Hematopoietic multipotent progenitor cell treated with erythropoietin and hydrocortisone succinate and interleukin-3 and kit ligand, for 8 days (in vitro differentiated cells): ENCODE data around the gene LPCAT2.

Source experiments
- DNase-seq: peaks from one replicate; pipeline ENCODE4 v3.0.0-alpha.2; 2015

Gene LPCAT2, protein sequence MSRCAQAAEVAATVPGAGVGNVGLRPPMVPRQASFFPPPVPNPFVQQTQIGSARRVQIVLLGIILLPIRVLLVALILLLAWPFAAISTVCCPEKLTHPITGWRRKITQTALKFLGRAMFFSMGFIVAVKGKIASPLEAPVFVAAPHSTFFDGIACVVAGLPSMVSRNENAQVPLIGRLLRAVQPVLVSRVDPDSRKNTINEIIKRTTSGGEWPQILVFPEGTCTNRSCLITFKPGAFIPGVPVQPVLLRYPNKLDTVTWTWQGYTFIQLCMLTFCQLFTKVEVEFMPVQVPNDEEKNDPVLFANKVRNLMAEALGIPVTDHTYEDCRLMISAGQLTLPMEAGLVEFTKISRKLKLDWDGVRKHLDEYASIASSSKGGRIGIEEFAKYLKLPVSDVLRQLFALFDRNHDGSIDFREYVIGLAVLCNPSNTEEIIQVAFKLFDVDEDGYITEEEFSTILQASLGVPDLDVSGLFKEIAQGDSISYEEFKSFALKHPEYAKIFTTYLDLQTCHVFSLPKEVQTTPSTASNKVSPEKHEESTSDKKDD

DNA sequence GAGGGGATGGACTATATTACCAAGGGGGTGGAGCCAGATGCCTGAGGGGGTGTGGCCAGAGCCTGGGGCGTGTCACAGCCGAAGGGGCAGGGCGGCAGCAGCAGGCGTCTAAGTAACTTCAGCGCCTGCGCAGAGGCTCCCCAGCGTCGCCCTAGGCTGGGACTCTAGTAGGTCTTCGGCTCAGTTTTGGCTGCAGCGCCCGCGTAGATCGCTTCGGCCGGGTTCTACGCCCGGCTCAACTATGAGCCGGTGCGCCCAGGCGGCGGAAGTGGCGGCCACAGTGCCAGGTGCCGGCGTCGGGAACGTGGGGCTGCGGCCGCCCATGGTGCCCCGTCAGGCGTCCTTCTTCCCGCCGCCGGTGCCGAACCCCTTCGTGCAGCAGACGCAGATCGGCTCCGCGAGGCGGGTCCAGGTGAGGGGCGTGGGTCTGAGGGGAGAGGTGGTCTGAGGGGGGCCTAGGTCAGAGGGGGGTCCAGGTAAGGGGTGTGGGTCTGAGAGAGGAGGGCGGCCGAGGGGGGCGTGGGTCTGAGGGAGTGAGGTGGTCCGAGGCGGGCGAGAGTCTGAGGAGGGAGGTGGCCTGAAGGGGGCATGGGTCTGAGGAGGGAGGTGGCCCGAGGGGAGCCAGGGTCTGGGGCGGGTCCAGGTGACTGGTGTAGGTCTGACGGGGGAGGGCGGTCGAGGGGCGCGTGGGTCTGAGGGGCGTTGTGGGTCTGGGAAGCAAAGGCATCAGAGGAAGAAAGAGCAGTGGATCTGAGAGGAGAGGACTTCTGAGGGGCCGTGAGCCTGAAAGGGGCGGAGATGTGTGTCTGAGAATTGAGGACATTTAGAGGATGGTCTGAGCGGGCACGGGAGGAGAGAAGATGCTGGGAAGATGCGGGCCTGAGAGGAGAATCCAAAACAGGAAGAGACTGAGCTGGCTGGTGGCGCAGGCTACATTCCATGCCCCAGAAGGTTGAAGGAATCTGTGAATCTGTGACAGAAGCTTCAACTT lies at the start of gene LPCAT2:
LPCAT2 (plus strand) TSS at position 132 of the 991 bp plus-strand sequence; CDS start at position 242, 110 bp downstream.
- DNase-seq: peak; percentile 88

DNA sequence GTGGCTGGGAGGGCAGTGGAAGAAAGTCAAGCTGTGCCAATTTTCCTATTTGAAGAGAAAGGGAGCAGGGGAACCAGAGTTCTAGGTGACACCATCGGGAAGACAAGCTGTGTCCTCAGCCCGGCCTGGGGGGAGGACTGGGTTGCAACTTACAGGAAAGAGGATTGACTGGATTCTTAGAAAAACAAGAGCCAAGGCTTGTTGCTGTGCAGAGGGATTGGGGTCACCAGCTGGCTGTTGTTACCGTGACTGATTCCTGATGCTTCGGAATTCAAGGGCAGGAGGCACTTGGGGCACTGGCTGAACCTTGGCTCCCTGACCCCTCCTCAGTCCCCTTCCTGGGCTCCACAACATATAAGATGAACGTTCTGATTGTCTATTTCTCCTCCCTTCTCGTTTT lies 46.6 kb upstream of the LPCAT2 start:
- DNase-seq: no peak

- DNase-seq: no peak
Measured at GRCh38 chr16:55464375-55464774, 44.5 kb upstream of the LPCAT2 start.

DNA sequence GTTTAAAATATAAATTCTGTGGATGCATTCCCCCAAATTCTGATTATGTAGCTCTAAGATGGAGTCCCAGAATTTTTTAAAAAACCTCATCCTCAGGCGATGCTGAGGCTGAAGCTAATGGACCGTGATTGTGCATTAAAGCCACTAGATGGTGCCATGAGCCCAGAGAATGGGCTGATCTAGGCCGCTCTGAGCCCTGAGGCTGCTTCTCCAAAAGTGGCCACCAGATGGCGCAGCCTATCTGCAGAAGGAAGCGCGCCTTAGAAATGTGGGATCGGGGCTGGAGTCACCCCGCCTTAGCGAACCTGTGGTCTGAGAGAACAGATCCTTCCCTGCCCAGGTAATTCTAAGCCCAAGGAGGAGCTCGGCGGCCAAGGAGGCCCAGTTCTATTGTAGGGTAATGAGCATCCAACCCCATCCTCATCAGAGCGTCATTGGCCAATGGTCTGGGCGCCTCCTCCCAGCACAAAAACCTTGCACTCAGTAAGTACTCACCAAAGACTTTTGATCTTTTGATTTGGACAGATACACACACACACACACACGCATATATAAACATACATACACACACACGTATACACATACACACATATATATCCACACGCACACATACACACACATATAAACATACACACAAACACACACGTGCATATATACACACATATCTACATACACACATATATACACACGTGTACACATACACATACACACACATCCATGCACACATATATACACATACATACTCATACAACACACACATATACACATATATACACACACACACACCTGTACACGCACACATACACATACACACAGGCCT lies 43.6 kb upstream of the LPCAT2 start:
- peak; percentile 83 for DNase-seq

DNA sequence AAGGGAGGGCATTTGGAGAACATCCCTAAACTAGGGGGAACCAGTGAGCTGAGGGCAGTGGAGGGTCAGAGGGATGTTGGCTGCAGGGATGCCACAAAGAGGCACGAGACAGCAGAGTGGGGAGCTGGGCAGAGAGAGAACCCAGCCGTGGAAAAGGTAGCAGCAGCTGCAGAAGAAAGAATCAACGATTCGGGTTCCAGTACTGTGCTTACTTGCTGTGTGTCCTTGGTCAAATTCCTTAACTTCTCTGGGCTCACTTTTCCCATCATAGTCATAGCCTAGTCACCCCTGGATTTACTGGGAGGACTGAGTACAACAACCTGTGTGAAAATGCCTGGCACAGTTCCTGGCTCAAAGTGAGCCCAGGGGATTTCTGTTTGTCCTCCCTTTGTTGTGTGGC lies 42.7 kb upstream of the LPCAT2 start:
- DNase-seq: no peak

DNA sequence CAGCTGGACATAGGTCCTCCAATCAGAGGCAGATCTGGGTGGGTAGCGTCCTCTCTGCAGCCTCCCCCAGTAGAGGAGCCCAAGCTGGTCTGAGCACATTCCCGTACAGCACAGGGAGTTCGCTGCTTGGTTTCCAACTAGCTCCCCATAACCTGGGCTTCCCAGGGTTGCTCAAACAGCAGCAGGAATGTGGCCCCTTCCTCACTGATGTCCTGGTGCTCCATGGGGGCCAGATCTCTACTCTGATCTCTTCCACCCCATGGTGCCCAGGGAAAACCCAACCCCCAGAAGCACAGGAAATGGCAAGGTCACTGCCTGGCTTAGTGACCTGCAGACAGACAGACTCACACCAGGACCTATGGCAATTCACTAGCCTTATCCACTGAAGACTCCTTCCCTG lies 41.0 kb upstream of the LPCAT2 start:
- no peak for DNase-seq

DNA sequence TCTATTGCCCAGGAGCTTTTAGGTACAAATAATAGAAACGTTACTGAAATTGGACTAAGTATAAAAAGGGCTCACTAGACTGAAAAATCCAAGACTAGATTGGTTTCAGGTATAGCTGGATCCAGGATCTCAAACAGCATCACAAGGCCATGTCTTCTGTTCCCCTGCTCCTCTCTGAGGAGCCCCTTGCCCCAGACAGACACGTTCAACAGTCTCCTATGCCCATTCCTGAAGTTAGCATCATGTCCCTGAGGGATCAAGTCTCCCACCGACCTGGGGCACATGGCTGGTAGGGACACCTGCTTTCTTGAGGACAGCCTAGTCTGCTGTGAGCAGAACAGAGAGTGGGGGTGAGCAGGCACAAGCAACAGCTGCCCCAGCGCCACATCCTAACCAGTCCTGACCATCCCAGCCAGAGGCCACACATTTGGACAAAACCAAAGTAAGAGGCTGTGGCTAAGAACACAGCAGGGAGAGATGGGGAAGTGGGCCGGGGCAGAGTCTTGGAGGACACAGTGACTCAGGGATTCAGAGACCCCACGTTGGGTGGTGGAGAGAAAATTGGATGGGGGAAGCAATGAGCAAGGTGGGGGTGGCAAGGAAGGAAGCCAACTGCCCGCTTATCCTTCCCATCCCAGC lies 40.4 kb upstream of the LPCAT2 start:
- no peak for DNase-seq

GRCh38 chr16:55469821-55470532 lies 38.9 kb upstream of the LPCAT2 start:
- DNase-seq: no peak

GRCh38 chr16:55470533-55471371 lies 38.1 kb upstream of the LPCAT2 start:
- DNase-seq: no peak

- DNase-seq: no peak
Measured at GRCh38 chr16:55471448-55472097, 37.3 kb upstream of the LPCAT2 start.

DNA sequence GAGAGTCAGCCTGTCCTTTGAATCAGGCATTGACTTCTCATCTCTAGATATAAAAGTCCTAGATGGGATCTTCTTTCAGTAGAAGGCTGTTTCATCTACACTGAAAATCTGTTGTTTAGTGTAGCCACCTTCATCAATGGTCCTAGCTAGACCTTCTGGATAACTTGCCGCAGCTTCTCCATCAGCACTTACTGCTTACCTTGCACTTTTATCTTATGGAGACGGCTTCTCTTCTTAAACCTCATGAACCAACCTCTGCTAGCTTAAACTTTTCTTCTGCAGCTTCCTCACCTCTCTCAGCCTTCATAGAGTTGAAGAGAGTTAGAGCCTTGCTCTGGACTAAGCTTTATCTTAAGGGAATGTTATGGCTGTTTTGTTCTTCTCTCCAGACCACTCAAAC lies 35.3 kb upstream of the LPCAT2 start:
- no peak for DNase-seq

- DNase-seq: no peak
Measured at GRCh38 chr16:55474821-55475220, 34.1 kb upstream of the LPCAT2 start.

DNA sequence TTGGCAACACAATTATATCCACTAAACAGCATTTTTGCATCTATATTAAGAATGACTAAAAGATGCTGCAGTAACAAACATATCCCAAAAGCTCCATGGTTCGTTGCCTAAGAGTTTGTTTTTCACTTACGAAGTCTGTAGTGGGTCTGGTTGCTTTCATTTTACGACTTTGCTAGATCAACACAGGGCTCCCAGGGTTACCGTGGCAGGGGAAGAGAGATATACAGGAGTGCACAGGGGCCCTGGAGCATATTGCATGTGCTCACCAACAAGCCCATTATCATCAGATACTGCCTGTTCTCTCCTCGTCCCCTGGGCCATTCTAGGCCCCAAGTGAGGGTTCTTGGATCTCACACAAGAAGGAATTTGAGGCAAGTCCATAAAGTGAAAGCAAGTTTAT lies 33.0 kb upstream of the LPCAT2 start:
- DNase-seq: no peak

- no peak for DNase-seq
Measured at GRCh38 chr16:55476625-55477533, 32.0 kb upstream of the LPCAT2 start.

- DNase-seq: no peak
Measured at GRCh38 chr16:55477736-55478135, 31.1 kb upstream of the LPCAT2 start.

GRCh38 chr16:55478827-55479429 lies 29.9 kb upstream of the LPCAT2 start, which contains the start of gene MMP2:
Gene MMP2, plus strand, starts transcription at chr16:55479198. Its CDS starts 282 bp downstream, at chr16:55479480.
- DNase-seq: no peak

GRCh38 chr16:55479430-55480140 lies 29.3 kb upstream of the LPCAT2 start:
- DNase-seq: no peak
